H1 (cell line): ENCODE data around the gene LMNA. TPM values are rescaled to one million over a fixed set of nuclear protein-coding genes. Genes with fewer than 3 reads are reported as not detected.

Experiments
- CTCF ChIA-PET: fragments of 300-600 bp; sonication (Branson Sonifier 250); formaldehyde crosslinking; loops from one replicate; lab custom pipeline; 2021; ENCODE audit not compliant: partially characterized antibody; lab: Charles Lee
- POLR2A ChIA-PET: fragments of 300-600 bp; sonication (Branson Sonifier 250); formaldehyde crosslinking; loops from one replicate; lab custom pipeline; 2021; ENCODE audit warnings: inconsistent platforms; ENCODE audit not compliant: partially characterized antibody; lab: Charles Lee
- DNase-seq, 2 experiments: peaks; one replicate each; pipeline versions ENCODE4 v3.0.0 to v3.0.0-alpha.2; 2010 to 2022; ENCODE audit warnings: low spot score in 2 of 2, low read depth in 1 of 2, mixed read lengths in 1 of 2
- FAIRE-seq: peaks from 2 replicates; lab custom pipeline; 2011; peaks lifted over from hg19 to GRCh38; lab: Jason Lieb, UNC
- H2AFZ ChIP-seq: 2 replicates; pipeline ENCODE4 v1.8.1; 2012; ENCODE audit warnings: low read length, inconsistent platforms
- H2AK5ac ChIP-seq: 2 replicates; pipeline ENCODE4 v1.6.1; 2013; ENCODE audit warnings: low read depth, low read length
- H2BK120ac ChIP-seq: replicated peaks from 2 replicates; pipeline ENCODE3; 2013; ENCODE audit warnings: low read depth, low read length, inconsistent platforms
- H2BK12ac ChIP-seq: 2 replicates; pipeline ENCODE4 v1.6.1; 2013; ENCODE audit warnings: low read depth, low read length
- H2BK15ac ChIP-seq: 2 replicates; pipeline ENCODE4 v1.6.1; 2013; ENCODE audit warnings: low read length
- H2BK20ac ChIP-seq: 2 replicates; pipeline ENCODE4 v1.6.1; 2013; ENCODE audit warnings: low read length
- H2BK5ac ChIP-seq: 2 replicates; pipeline ENCODE4 v1.6.1; 2013; ENCODE audit warnings: low read depth, low read length
- H3K14ac ChIP-seq: 2 replicates; pipeline ENCODE4 v1.6.1; 2013; ENCODE audit warnings: inconsistent platforms; ENCODE audit not compliant: insufficient read length
- H3K18ac ChIP-seq: 2 replicates; pipeline ENCODE4 v1.6.1; 2013; ENCODE audit warnings: low read length; ENCODE audit errors: extremely low read depth
- H3K23ac ChIP-seq: 2 replicates; pipeline ENCODE4 v1.6.1; 2013; ENCODE audit warnings: inconsistent platforms; ENCODE audit not compliant: insufficient read length
- H3K23me2 ChIP-seq: 2 replicates; pipeline ENCODE4 v1.6.1; 2013; ENCODE audit warnings: low read depth, low read length
- H3K27ac ChIP-seq: 2 replicates; pipeline ENCODE4 v1.6.1; 2011; ENCODE audit warnings: low read depth, low read length, inconsistent platforms
- H3K27me3 ChIP-seq, 4 experiments: replicated peaks in 1 of 4; 1 replicate in 1 of 4; 2 replicates in 3 of 4; pipeline versions ENCODE4 v1.6.1 to v1.8.1; 2011 to 2013; ENCODE audit warnings: low read length in 3 of 4, mild to moderate bottlenecking in 3 of 4, inconsistent platforms in 2 of 4, mixed read lengths in 2 of 4, moderate library complexity in 1 of 4; ENCODE audit not compliant: control insufficient read depth in 3 of 4, insufficient read depth in 3 of 4; ENCODE audit errors: extremely low read depth in 1 of 4
- H3K36me3 ChIP-seq, 4 experiments: 2 replicates each; pipeline versions ENCODE4 v1.6.1 to v1.8.1; 2011 to 2013; ENCODE audit warnings: mild to moderate bottlenecking in 4 of 4, low read length in 3 of 4, moderate library complexity in 2 of 4, control low read depth in 1 of 4, inconsistent platforms in 1 of 4; ENCODE audit not compliant: insufficient read depth in 4 of 4, control insufficient read depth in 2 of 4
- H3K4ac ChIP-seq: replicated peaks from 2 replicates; pipeline ENCODE3; 2013; ENCODE audit warnings: low read length, low read depth, mixed read lengths, inconsistent platforms; ENCODE audit not compliant: insufficient read length
- H3K4me1 ChIP-seq, 4 experiments: replicated peaks in 1 of 4; 1 replicate in 1 of 4; 2 replicates in 3 of 4; pipeline versions ENCODE4 v1.6.1 to v1.8.1; 2011 to 2013; ENCODE audit warnings: low read length in 3 of 4, inconsistent platforms in 2 of 4, mixed read lengths in 1 of 4; ENCODE audit not compliant: insufficient read depth in 4 of 4, control insufficient read depth in 3 of 4
- H3K4me2 ChIP-seq, 2 experiments: 2 replicates each; pipeline versions ENCODE4 v1.6.1 to v1.8.1; 2011 to 2013; ENCODE audit warnings: low read depth in 2 of 2, low read length in 2 of 2, control low read depth in 1 of 2, inconsistent platforms in 1 of 2, mild to moderate bottlenecking in 1 of 2; ENCODE audit not compliant: insufficient read depth in 1 of 2
- H3K4me3 ChIP-seq, 4 experiments: fragments of 200-600, 300-600 bp in 1 of 4; sonication (generic), shearing (Covaris generic), sonication (Bioruptor Twin) in 1 of 4; 2 replicates each; pipeline versions ENCODE4 v1.5.1 to v1.8.1; 2011 to 2016; ENCODE audit warnings: low read length in 4 of 4, low read depth in 3 of 4, control low read depth in 2 of 4, inconsistent platforms in 2 of 4, mild to moderate bottlenecking in 2 of 4, mixed read lengths in 1 of 4, moderate library complexity in 1 of 4; ENCODE audit not compliant: insufficient read depth in 2 of 4; ENCODE audit errors: extremely low read depth in 1 of 4
- H3K56ac ChIP-seq: replicated peaks from 2 replicates; pipeline ENCODE3; 2013; ENCODE audit warnings: low read depth, mild to moderate bottlenecking, mixed read lengths, low read length, inconsistent platforms; ENCODE audit not compliant: insufficient read length
- H3K79me1 ChIP-seq: 2 replicates; pipeline ENCODE4 v1.6.1; 2013; ENCODE audit warnings: low read depth, low read length, control low read depth
- H3K79me2 ChIP-seq, 2 experiments: 2 replicates each; pipeline versions ENCODE4 v1.6.1 to v1.8.1; 2012 to 2013; ENCODE audit warnings: low read length in 2 of 2, mild to moderate bottlenecking in 2 of 2, inconsistent platforms in 1 of 2; ENCODE audit not compliant: insufficient read depth in 2 of 2, control insufficient read depth in 1 of 2
- H3K9ac ChIP-seq, 4 experiments: replicated peaks in 1 of 4; 1 replicate in 1 of 4; 2 replicates in 3 of 4; pipeline versions ENCODE4 v1.6.1 to v1.8.1; 2011 to 2013; ENCODE audit warnings: low read depth in 3 of 4, low read length in 3 of 4, control low read depth in 2 of 4, mild to moderate bottlenecking in 2 of 4, moderate library complexity in 2 of 4, inconsistent platforms in 1 of 4; ENCODE audit errors: extremely low read depth in 1 of 4
- H3K9me3 ChIP-seq, 2 experiments: 2 replicates each; pipeline versions ENCODE4 v1.6.1 to v1.8.1; 2012 to 2013; ENCODE audit warnings: mild to moderate bottlenecking in 2 of 2, moderate library complexity in 2 of 2, control low read depth in 1 of 2, inconsistent platforms in 1 of 2, low read depth in 1 of 2, low read length in 1 of 2, mixed read lengths in 1 of 2; ENCODE audit not compliant: insufficient read depth in 2 of 2
- H4K20me1 ChIP-seq, 2 experiments: replicated peaks in 1 of 2; 2 replicates each; pipeline versions ENCODE3 to v1.8.1; 2011 to 2013; ENCODE audit warnings: inconsistent platforms in 2 of 2, low read length in 2 of 2, mild to moderate bottlenecking in 1 of 2; ENCODE audit not compliant: insufficient read depth in 2 of 2, control insufficient read depth in 1 of 2
- H4K5ac ChIP-seq: 2 replicates; pipeline ENCODE4 v1.6.1; 2013; ENCODE audit warnings: low read length, low read depth, mixed read lengths, inconsistent platforms; ENCODE audit not compliant: insufficient read length
- H4K8ac ChIP-seq: 2 replicates; pipeline ENCODE4 v1.8.0; 2013; ENCODE audit warnings: mild to moderate bottlenecking, moderate library complexity, low read length, inconsistent platforms; ENCODE audit not compliant: insufficient read depth; ENCODE audit errors: extremely low read depth
- H4K91ac ChIP-seq: replicated peaks from 2 replicates; pipeline ENCODE3; 2013; ENCODE audit warnings: low read length, mixed read lengths, inconsistent platforms; ENCODE audit not compliant: insufficient read length
- GTF2F1 ChIP-seq: IDR thresholded peaks from 2 replicates; pipeline ENCODE4 v1.6.1; 2012; ENCODE audit warnings: low read depth, low read length, improper control_type of control experiment, borderline replicate concordance
- WGBS, 2 experiments: shearing (Covaris generic) in 1 of 2; methylation state at CpG; one replicate each; pipeline versions ENCODE4 v1.1.6 to v1.1.7; 2013 to 2015; ENCODE audit warnings: low lambda C conversion rate in 2 of 2, mixed read lengths in 2 of 2, inconsistent platforms in 1 of 2, low coverage in 1 of 2, missing lambda C conversion rate in 1 of 2; ENCODE audit not compliant: insufficient replicate concordance in 2 of 2, insufficient coverage in 1 of 2, insufficient read length in 1 of 2; ENCODE audit errors: extremely low coverage in 1 of 2, missing lambda C conversion rate in 1 of 2; 5-methylcytosine and 5-hydroxymethylcytosine counted together
- polyA plus RNA-seq, 7 experiments: library from polyadenylated mRNA; depleted of rRNA in 3 of 7; stranded (reverse) in 5 of 7; unstranded in 2 of 7; fragments of >200 nt in 5 of 7; fragments of 200-250 nt in 2 of 7; gene quantifications; 1 replicate in 5 of 7; 2 replicates in 1 of 7; 4 replicates in 1 of 7; pipeline versions ENCODE4 v1.2.1 to v1.2.3, GENCODE V29; 2011 to 2013; ENCODE audit warnings: missing spikeins in 2 of 7, mixed read lengths in 2 of 7
- total RNA-seq: library from RNA; stranded (reverse); fragmentation: NEBNext Ultra II Directional; extraction: Animal tissue kit (Norgen Biotek cat#: 25700); gene quantifications from 2 replicates; pipeline ENCODE4 v1.2.1, GENCODE V29; 2021

Gene LMNA
- total and polyA plus RNA-seq, 2 of the 8 experiments (the other 6 are each of a cell fraction or from before 2014, with no cell fraction given), result 25.8 to 46.8 TPM

GRCh38 chr1:156065871-156066270 is 48.6 kb upstream of the LMNA start:
- Histone ChIP-seq H2AFZ (no peak overlapping the region), H3K23ac (no peak overlapping the region), H2AK5ac (no peak overlapping the region), H2BK20ac (no peak overlapping the region), H3K36me3 (0 out of 8 replicates have a peak, but pooled peaks cover 0 to 2% (median 0%) of the 10 kb centered on the region in 4 experiments), H3K9me3 (no peaks in the 10 kb centered on the region), H3K4ac (no peak overlapping the region), H3K23me2 (peaks cover 6% of the 10 kb centered on the region), H3K56ac (no peak overlapping the region), H2BK15ac (no peak overlapping the region), H4K5ac (no peak overlapping the region), H2BK12ac (no peak overlapping the region; the same call in 1 of the 2 replicates), H3K4me3 (no peak overlapping the region), H2BK5ac (no peak overlapping the region), H2BK120ac (no peak overlapping the region), H3K4me1 (peaks cover 0 to 22% (median 13%) of the 10 kb centered on the region in 4 experiments; a peak in 6 of 7 replicates), H3K79me2 (peaks cover 0 to 4% of the 10 kb centered on the region in 2 experiments; a peak in 1 of 4 replicates), H3K9ac (no peak overlapping the region), H4K91ac (no peak overlapping the region), H3K27ac (no peak overlapping the region), H3K18ac (no peak overlapping the region), H3K27me3 (no peaks in the 10 kb centered on the region), H4K8ac (no peak overlapping the region), H3K4me2 (no peak overlapping the region), H3K14ac (no peak overlapping the region), H4K20me1 (peaks cover 3 to 12% of the 10 kb centered on the region in 2 experiments), H3K79me1 (no peaks in the 10 kb centered on the region)
- no peak for TF ChIP-seq GTF2F1
- no peak for DNase-seq
- WGBS, 2 experiments, result 85% methylated on average over 16 of the region's 16 CpGs; no CpG with 5 or more reads in 1 of the 2 experiments
- POLR2A ChIA-PET, result interaction anchor here (0.6 to 7.3 kb wide), 15 partner anchors 7 to 162 kb away, joined by 3 to 37 read pairs (median 4); partner anchors contain the start of genes LAMTOR2, SSR2 and UBQLN4
- CTCF ChIA-PET, result interaction anchor here (0.5 to 10.0 kb wide), 59 partner anchors 7 to 1407 kb away, joined by 3 to 139 read pairs (median 5); partner anchors contain the start of genes ARHGEF2, KHDC4, LAMTOR2 and SSR2
- FAIRE-seq, result no peak
